H1 (cell line): ENCODE data around the gene CEND1. TPM values are rescaled to one million over a fixed set of nuclear protein-coding genes. Genes with fewer than 3 reads are reported as not detected.

Source experiments
- MAFK ChIP-seq: IDR thresholded peaks from 2 replicates; pipeline ENCODE4 v1.6.1; 2012; ENCODE audit warnings: low read depth, mild to moderate bottlenecking, improper control_type of control experiment, low read length
- SP4 ChIP-seq: IDR thresholded peaks from 2 replicates; pipeline ENCODE4 v1.6.1; 2012; ENCODE audit warnings: low read length, inconsistent platforms
- polyA plus RNA-seq, 7 experiments: library from polyadenylated mRNA; depleted of rRNA in 3 of 7; stranded (reverse) in 5 of 7; unstranded in 2 of 7; fragments of >200 nt in 5 of 7; fragments of 200-250 nt in 2 of 7; gene quantifications; 1 replicate in 5 of 7; 2 replicates in 1 of 7; 4 replicates in 1 of 7; pipeline versions ENCODE4 v1.2.1 to v1.2.3, GENCODE V29; 2011 to 2013; ENCODE audit warnings: missing spikeins in 2 of 7, mixed read lengths in 2 of 7
- total RNA-seq: library from RNA; stranded (reverse); fragmentation: NEBNext Ultra II Directional; extraction: Animal tissue kit (Norgen Biotek cat#: 25700); gene quantifications from 2 replicates; pipeline ENCODE4 v1.2.1, GENCODE V29; 2021

Gene CEND1
- total and polyA plus RNA-seq, 2 of the 8 experiments (the other 6 are each of a cell fraction or from before 2014, with no cell fraction given), result 0.82 to 5.0 TPM

DNA sequence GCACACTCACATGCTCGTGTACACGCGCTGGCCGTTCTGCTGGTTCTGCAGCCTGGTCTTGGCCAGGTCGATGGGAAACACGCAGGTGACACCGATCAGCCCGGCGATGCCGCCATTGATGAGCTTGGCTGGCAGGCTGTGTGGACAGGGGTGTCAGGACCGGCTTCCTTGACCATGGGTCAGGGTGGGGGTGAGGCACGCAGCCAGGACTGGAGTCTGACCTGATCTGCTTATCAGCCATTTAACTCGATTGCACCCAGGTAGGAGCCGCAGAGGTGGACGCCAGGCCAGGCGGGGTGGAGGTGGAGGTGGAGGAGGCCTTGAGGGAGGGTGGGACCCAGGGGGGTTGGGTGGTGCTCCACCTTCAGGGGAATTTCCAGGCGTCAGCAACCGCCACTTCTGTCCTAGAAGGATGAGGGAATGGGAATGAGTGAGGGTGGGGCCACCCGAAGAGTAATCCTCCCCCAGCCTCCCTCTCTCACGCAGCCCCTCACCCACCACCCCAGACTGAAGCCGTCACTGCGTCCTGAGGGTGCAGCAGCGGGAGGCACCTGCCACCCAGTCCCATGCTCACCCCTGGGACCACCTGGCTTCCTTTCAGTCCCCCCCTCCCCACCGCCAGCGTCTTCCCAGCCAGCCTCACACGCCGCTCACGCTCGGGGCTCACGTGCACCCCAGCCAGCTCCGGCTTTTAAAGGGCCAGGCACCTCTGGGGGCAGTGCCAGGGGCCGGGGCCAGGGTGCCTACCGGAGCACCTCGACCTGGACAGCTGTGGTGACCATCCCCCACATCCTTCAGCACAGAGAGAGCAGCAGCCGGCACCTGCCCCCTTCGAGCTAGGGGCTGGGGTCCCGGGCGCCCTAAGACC, 5.1 kb upstream of the CEND1 start (continued):
- TF ChIP-seq MAFK (no peak), SP4 (no peak)
